Sciatic nerve (tissue), 2 donors: ENCODE measurements around the gene GFER. TPM values are rescaled to one million over a fixed set of nuclear protein-coding genes. Genes with fewer than 3 reads are reported as not detected.
"Not testable (repeated sequence)": the region's sequence is repeated elsewhere in the genome, so short reads cannot be mapped to it uniquely, and the experiment has no call there.

ENCODE experiments used
- ATAC-seq: fragments of 200-7000 bp; cut with Tn5 transposase; one replicate; pipeline ENCODE4 v1.9.1; 2020; ENCODE audit warnings: mild to moderate bottlenecking, moderate library complexity
- DNase-seq: peaks from one replicate; pipeline ENCODE4 v3.0.0-alpha.2; 2020; ENCODE audit warnings: low spot score
- intact Hi-C: fragments of 100-400 bp; cut with DNase I; formaldehyde crosslinking; loops from one replicate; pipeline ENCODE4 v1.14.2; 2022
- total RNA-seq: library from RNA; stranded (reverse); fragmentation: NEBNext Ultra II Directional; extraction: Animal tissue kit (Norgen Biotek cat#: 25700); gene quantifications from one replicate; pipeline ENCODE4 v1.2.1, GENCODE V29; 2021
- donor health status: DM: no; HTN: no; CAD: no.
- donor health status: DM: no; HTN: no; CAD: no.

Gene GFER
- total RNA-seq, 1 donor from 2014 or later: 15.5 TPM

- DNase-seq: no peak
- ATAC-seq: no peak
- intact Hi-C loops: no loop called here
These were observed 33.4 kb upstream of the GFER start for GRCh38 chr16:1950559-1950958.

GRCh38 chr16:1953734-1954133, 30.3 kb upstream of the GFER start:
- ATAC-seq (no peak), DNase-seq (no peak)
- intact Hi-C loops: no loop called here

- intact Hi-C loops, ATAC-seq: not testable (repeated sequence)
These were observed 26.4 kb upstream of the GFER start for GRCh38 chr16:1957434-1958142.

GRCh38 chr16:1958143-1958491, 25.9 kb upstream of the GFER start:
- intact Hi-C loops, ATAC-seq, DNase-seq: not testable (repeated sequence)

More at GRCh38 chr16:1957434-1958142, 26.4 kb upstream of the GFER start:
- DNase-seq: not testable (repeated sequence)

- intact Hi-C loops: no loop called here
- ATAC-seq (peak; percentile 20), DNase-seq (no peak)
These were observed 25.2 kb upstream of the GFER start for GRCh38 chr16:1958715-1959268.

- intact Hi-C loops: loop anchor here (2.0 kb wide), 1 partner anchor 19 kb away; no protein-coding TSS in a partner anchor
- DNase-seq: peak; percentile 95
- ATAC-seq: peak; percentile 94
These were observed 24.5 kb upstream of the GFER start, which contains the start of gene NDUFB10 for GRCh38 chr16:1959269-1960039. TSS of gene NDUFB10 (plus strand) at chr16:1959538. CDS start at chr16:1959625, 87 bp downstream.

GRCh38 chr16:1960665-1961630, 23.0 kb upstream of the GFER start:
- ATAC-seq (no peak), DNase-seq (no peak)
- intact Hi-C loops: loop anchor here (2.0 kb wide), 1 partner anchor 18 kb away; no protein-coding TSS in a partner anchor

- DNase-seq (no peak), ATAC-seq (no peak)
- intact Hi-C loops: loop anchor here (2.0 kb wide), 1 partner anchor 17 kb away; no protein-coding TSS in a partner anchor
These were observed 22.3 kb upstream of the GFER start for GRCh38 chr16:1961651-1962067.

GRCh38 chr16:1962161-1963153, 21.5 kb upstream of the GFER start:
- DNase-seq, intact Hi-C loops, ATAC-seq: not testable (repeated sequence)

GRCh38 chr16:1963806-1964505, 20.0 kb upstream of the GFER start:
- ATAC-seq (no peak), DNase-seq (no peak)
- intact Hi-C loops: no loop called here

- ATAC-seq: peak; percentile 98
- DNase-seq: peak; percentile 100
- intact Hi-C loops: no loop called here
These were observed 19.2 kb upstream of the GFER start, which contains the start of gene RPS2 for GRCh38 chr16:1964506-1965395. TSS of gene RPS2 (minus strand) at chr16:1964826. CDS start at chr16:1964625, 201 bp downstream.

GRCh38 chr16:1965396-1966001, 18.5 kb upstream of the GFER start:
- ATAC-seq: no peak
- intact Hi-C loops: no loop called here
- no peak for DNase-seq

- no peak for ATAC-seq
- intact Hi-C loops: no loop called here
These were observed 17.5 kb upstream of the GFER start, which contains the start of gene RNF151 for GRCh38 chr16:1966460-1966859. TSS of gene RNF151 (plus strand) at chr16:1966856. CDS start at chr16:1966882, 26 bp downstream.

GRCh38 chr16:1968146-1968953, 15.6 kb upstream of the GFER start:
- DNase-seq (no peak), ATAC-seq (no peak)
- intact Hi-C loops: no loop called here

More at GRCh38 chr16:1966460-1966859, 17.5 kb upstream of the GFER start, which contains the start of gene RNF151:
- DNase-seq: no peak
